Sigmoid colon (tissue), 4 donors: Measurements from ENCODE around the gene UQCRQ.

Experiments used
- EP300 ChIP-seq, 4 donors: sonication (generic); formaldehyde crosslinking; IDR thresholded peaks; one replicate each; pipeline ENCODE4 v1.6.1; 2017; ENCODE audit warnings: antibody characterized with exemption in 4 of 4
- POLR2AphosphoS5 ChIP-seq, 4 donors: sonication (generic); formaldehyde crosslinking; IDR thresholded peaks; one replicate each; pipeline ENCODE4 v1.6.1; 2017; ENCODE audit warnings: antibody characterized with exemption in 4 of 4
- TF ChIP-seq, protein P1 (sequence below), 4 experiments: fragments of 450-650 bp in 3 of 4; fragments of 200-600 bp in 1 of 4; IDR thresholded peaks; one replicate each; pipeline ENCODE4 v1.5.1; 2016 to 2019; ENCODE audit warnings: antibody characterized with exemption in 4 of 4, mild to moderate bottlenecking in 3 of 4, moderate library complexity in 2 of 4

DNA sequence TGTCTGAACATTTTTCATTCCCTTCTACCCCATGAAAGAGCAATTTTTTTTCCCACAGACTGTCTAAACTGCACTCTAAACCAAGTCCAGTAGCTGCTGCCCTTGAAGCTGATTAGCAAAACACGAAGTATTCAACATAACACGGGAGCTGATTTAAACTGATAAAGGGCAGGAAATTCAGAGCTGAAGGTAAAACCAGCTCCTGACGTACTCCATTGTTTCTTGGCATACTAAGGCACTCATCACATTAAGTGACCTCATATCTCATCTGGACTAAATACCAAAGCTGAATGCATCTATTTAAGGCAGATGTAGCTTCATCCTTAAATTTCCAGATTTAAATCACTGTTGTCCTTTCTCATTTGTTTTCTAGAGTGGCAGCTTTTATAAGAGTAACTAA is 12.1 kb upstream of the UQCRQ start:
- TF ChIP-seq, protein P1, sequence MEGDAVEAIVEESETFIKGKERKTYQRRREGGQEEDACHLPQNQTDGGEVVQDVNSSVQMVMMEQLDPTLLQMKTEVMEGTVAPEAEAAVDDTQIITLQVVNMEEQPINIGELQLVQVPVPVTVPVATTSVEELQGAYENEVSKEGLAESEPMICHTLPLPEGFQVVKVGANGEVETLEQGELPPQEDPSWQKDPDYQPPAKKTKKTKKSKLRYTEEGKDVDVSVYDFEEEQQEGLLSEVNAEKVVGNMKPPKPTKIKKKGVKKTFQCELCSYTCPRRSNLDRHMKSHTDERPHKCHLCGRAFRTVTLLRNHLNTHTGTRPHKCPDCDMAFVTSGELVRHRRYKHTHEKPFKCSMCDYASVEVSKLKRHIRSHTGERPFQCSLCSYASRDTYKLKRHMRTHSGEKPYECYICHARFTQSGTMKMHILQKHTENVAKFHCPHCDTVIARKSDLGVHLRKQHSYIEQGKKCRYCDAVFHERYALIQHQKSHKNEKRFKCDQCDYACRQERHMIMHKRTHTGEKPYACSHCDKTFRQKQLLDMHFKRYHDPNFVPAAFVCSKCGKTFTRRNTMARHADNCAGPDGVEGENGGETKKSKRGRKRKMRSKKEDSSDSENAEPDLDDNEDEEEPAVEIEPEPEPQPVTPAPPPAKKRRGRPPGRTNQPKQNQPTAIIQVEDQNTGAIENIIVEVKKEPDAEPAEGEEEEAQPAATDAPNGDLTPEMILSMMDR (IDR thresholded peaks at IDR 0.05): no peak
- TF ChIP-seq EP300 (IDR thresholded peaks at IDR 0.05) (no peak), POLR2AphosphoS5 (IDR thresholded peaks at IDR 0.05) (no peak)
